H1 (cell line): Measurements from ENCODE around the gene CHD6. TPM values are rescaled to one million over a fixed set of nuclear protein-coding genes. Genes with fewer than 3 reads are reported as not detected.

Experiments used
- CTCF ChIA-PET: fragments of 300-600 bp; sonication (Branson Sonifier 250); formaldehyde crosslinking; loops from one replicate; lab custom pipeline; 2021; ENCODE audit not compliant: partially characterized antibody; lab: Charles Lee
- POLR2A ChIA-PET: fragments of 300-600 bp; sonication (Branson Sonifier 250); formaldehyde crosslinking; loops from one replicate; lab custom pipeline; 2021; ENCODE audit warnings: inconsistent platforms; ENCODE audit not compliant: partially characterized antibody; lab: Charles Lee
- DNase-seq, 2 experiments: peaks; one replicate each; pipeline versions ENCODE4 v3.0.0 to v3.0.0-alpha.2; 2010 to 2022; ENCODE audit warnings: low spot score in 2 of 2, low read depth in 1 of 2, mixed read lengths in 1 of 2
- FAIRE-seq: peaks from 2 replicates; lab custom pipeline; 2011; peaks lifted over from hg19 to GRCh38; lab: Jason Lieb, UNC
- H2AFZ ChIP-seq: 2 replicates; pipeline ENCODE4 v1.8.1; 2012; ENCODE audit warnings: low read length, inconsistent platforms
- H2AK5ac ChIP-seq: 2 replicates; pipeline ENCODE4 v1.6.1; 2013; ENCODE audit warnings: low read depth, low read length
- H2BK120ac ChIP-seq: replicated peaks from 2 replicates; pipeline ENCODE3; 2013; ENCODE audit warnings: low read depth, low read length, inconsistent platforms
- H2BK12ac ChIP-seq: 2 replicates; pipeline ENCODE4 v1.6.1; 2013; ENCODE audit warnings: low read depth, low read length
- H2BK15ac ChIP-seq: 2 replicates; pipeline ENCODE4 v1.6.1; 2013; ENCODE audit warnings: low read length
- H2BK20ac ChIP-seq: 2 replicates; pipeline ENCODE4 v1.6.1; 2013; ENCODE audit warnings: low read length
- H2BK5ac ChIP-seq: 2 replicates; pipeline ENCODE4 v1.6.1; 2013; ENCODE audit warnings: low read depth, low read length
- H3K14ac ChIP-seq: 2 replicates; pipeline ENCODE4 v1.6.1; 2013; ENCODE audit warnings: inconsistent platforms; ENCODE audit not compliant: insufficient read length
- H3K18ac ChIP-seq: 2 replicates; pipeline ENCODE4 v1.6.1; 2013; ENCODE audit warnings: low read length; ENCODE audit errors: extremely low read depth
- H3K23ac ChIP-seq: 2 replicates; pipeline ENCODE4 v1.6.1; 2013; ENCODE audit warnings: inconsistent platforms; ENCODE audit not compliant: insufficient read length
- H3K23me2 ChIP-seq: 2 replicates; pipeline ENCODE4 v1.6.1; 2013; ENCODE audit warnings: low read depth, low read length
- H3K27ac ChIP-seq: 2 replicates; pipeline ENCODE4 v1.6.1; 2011; ENCODE audit warnings: low read depth, low read length, inconsistent platforms
- H3K27me3 ChIP-seq, 4 experiments: replicated peaks in 1 of 4; 1 replicate in 1 of 4; 2 replicates in 3 of 4; pipeline versions ENCODE4 v1.6.1 to v1.8.1; 2011 to 2013; ENCODE audit warnings: low read length in 3 of 4, mild to moderate bottlenecking in 3 of 4, inconsistent platforms in 2 of 4, mixed read lengths in 2 of 4, moderate library complexity in 1 of 4; ENCODE audit not compliant: control insufficient read depth in 3 of 4, insufficient read depth in 3 of 4; ENCODE audit errors: extremely low read depth in 1 of 4
- H3K36me3 ChIP-seq, 4 experiments: 2 replicates each; pipeline versions ENCODE4 v1.6.1 to v1.8.1; 2011 to 2013; ENCODE audit warnings: mild to moderate bottlenecking in 4 of 4, low read length in 3 of 4, moderate library complexity in 2 of 4, control low read depth in 1 of 4, inconsistent platforms in 1 of 4; ENCODE audit not compliant: insufficient read depth in 4 of 4, control insufficient read depth in 2 of 4
- H3K4ac ChIP-seq: replicated peaks from 2 replicates; pipeline ENCODE3; 2013; ENCODE audit warnings: low read length, low read depth, mixed read lengths, inconsistent platforms; ENCODE audit not compliant: insufficient read length
- H3K4me1 ChIP-seq, 4 experiments: replicated peaks in 1 of 4; 1 replicate in 1 of 4; 2 replicates in 3 of 4; pipeline versions ENCODE4 v1.6.1 to v1.8.1; 2011 to 2013; ENCODE audit warnings: low read length in 3 of 4, inconsistent platforms in 2 of 4, mixed read lengths in 1 of 4; ENCODE audit not compliant: insufficient read depth in 4 of 4, control insufficient read depth in 3 of 4
- H3K4me2 ChIP-seq, 2 experiments: 2 replicates each; pipeline versions ENCODE4 v1.6.1 to v1.8.1; 2011 to 2013; ENCODE audit warnings: low read depth in 2 of 2, low read length in 2 of 2, control low read depth in 1 of 2, inconsistent platforms in 1 of 2, mild to moderate bottlenecking in 1 of 2; ENCODE audit not compliant: insufficient read depth in 1 of 2
- H3K4me3 ChIP-seq, 4 experiments: fragments of 200-600, 300-600 bp in 1 of 4; sonication (generic), shearing (Covaris generic), sonication (Bioruptor Twin) in 1 of 4; 2 replicates each; pipeline versions ENCODE4 v1.5.1 to v1.8.1; 2011 to 2016; ENCODE audit warnings: low read length in 4 of 4, low read depth in 3 of 4, control low read depth in 2 of 4, inconsistent platforms in 2 of 4, mild to moderate bottlenecking in 2 of 4, mixed read lengths in 1 of 4, moderate library complexity in 1 of 4; ENCODE audit not compliant: insufficient read depth in 2 of 4; ENCODE audit errors: extremely low read depth in 1 of 4
- H3K56ac ChIP-seq: replicated peaks from 2 replicates; pipeline ENCODE3; 2013; ENCODE audit warnings: low read depth, mild to moderate bottlenecking, mixed read lengths, low read length, inconsistent platforms; ENCODE audit not compliant: insufficient read length
- H3K79me1 ChIP-seq: 2 replicates; pipeline ENCODE4 v1.6.1; 2013; ENCODE audit warnings: low read depth, low read length, control low read depth
- H3K79me2 ChIP-seq, 2 experiments: 2 replicates each; pipeline versions ENCODE4 v1.6.1 to v1.8.1; 2012 to 2013; ENCODE audit warnings: low read length in 2 of 2, mild to moderate bottlenecking in 2 of 2, inconsistent platforms in 1 of 2; ENCODE audit not compliant: insufficient read depth in 2 of 2, control insufficient read depth in 1 of 2
- H3K9ac ChIP-seq, 4 experiments: replicated peaks in 1 of 4; 1 replicate in 1 of 4; 2 replicates in 3 of 4; pipeline versions ENCODE4 v1.6.1 to v1.8.1; 2011 to 2013; ENCODE audit warnings: low read depth in 3 of 4, low read length in 3 of 4, control low read depth in 2 of 4, mild to moderate bottlenecking in 2 of 4, moderate library complexity in 2 of 4, inconsistent platforms in 1 of 4; ENCODE audit errors: extremely low read depth in 1 of 4
- H3K9me3 ChIP-seq, 2 experiments: 2 replicates each; pipeline versions ENCODE4 v1.6.1 to v1.8.1; 2012 to 2013; ENCODE audit warnings: mild to moderate bottlenecking in 2 of 2, moderate library complexity in 2 of 2, control low read depth in 1 of 2, inconsistent platforms in 1 of 2, low read depth in 1 of 2, low read length in 1 of 2, mixed read lengths in 1 of 2; ENCODE audit not compliant: insufficient read depth in 2 of 2
- H4K20me1 ChIP-seq, 2 experiments: replicated peaks in 1 of 2; 2 replicates each; pipeline versions ENCODE3 to v1.8.1; 2011 to 2013; ENCODE audit warnings: inconsistent platforms in 2 of 2, low read length in 2 of 2, mild to moderate bottlenecking in 1 of 2; ENCODE audit not compliant: insufficient read depth in 2 of 2, control insufficient read depth in 1 of 2
- H4K5ac ChIP-seq: 2 replicates; pipeline ENCODE4 v1.6.1; 2013; ENCODE audit warnings: low read length, low read depth, mixed read lengths, inconsistent platforms; ENCODE audit not compliant: insufficient read length
- H4K8ac ChIP-seq: 2 replicates; pipeline ENCODE4 v1.8.0; 2013; ENCODE audit warnings: mild to moderate bottlenecking, moderate library complexity, low read length, inconsistent platforms; ENCODE audit not compliant: insufficient read depth; ENCODE audit errors: extremely low read depth
- H4K91ac ChIP-seq: replicated peaks from 2 replicates; pipeline ENCODE3; 2013; ENCODE audit warnings: low read length, mixed read lengths, inconsistent platforms; ENCODE audit not compliant: insufficient read length
- KDM1A ChIP-seq: fragments of 200-600, 300-600 bp; sonication (generic); IDR thresholded peaks from 2 replicates; pipeline ENCODE4 v1.7.1; 2016; ENCODE audit warnings: mild to moderate bottlenecking, low read length, borderline replicate concordance
- WGBS, 2 experiments: shearing (Covaris generic) in 1 of 2; methylation state at CpG; one replicate each; pipeline versions ENCODE4 v1.1.6 to v1.1.7; 2013 to 2015; ENCODE audit warnings: low lambda C conversion rate in 2 of 2, mixed read lengths in 2 of 2, inconsistent platforms in 1 of 2, low coverage in 1 of 2, missing lambda C conversion rate in 1 of 2; ENCODE audit not compliant: insufficient replicate concordance in 2 of 2, insufficient coverage in 1 of 2, insufficient read length in 1 of 2; ENCODE audit errors: extremely low coverage in 1 of 2, missing lambda C conversion rate in 1 of 2; 5-methylcytosine and 5-hydroxymethylcytosine counted together
- polyA plus RNA-seq, 7 experiments: library from polyadenylated mRNA; depleted of rRNA in 3 of 7; stranded (reverse) in 5 of 7; unstranded in 2 of 7; fragments of >200 nt in 5 of 7; fragments of 200-250 nt in 2 of 7; gene quantifications; 1 replicate in 5 of 7; 2 replicates in 1 of 7; 4 replicates in 1 of 7; pipeline versions ENCODE4 v1.2.1 to v1.2.3, GENCODE V29; 2011 to 2013; ENCODE audit warnings: missing spikeins in 2 of 7, mixed read lengths in 2 of 7
- total RNA-seq: library from RNA; stranded (reverse); fragmentation: NEBNext Ultra II Directional; extraction: Animal tissue kit (Norgen Biotek cat#: 25700); gene quantifications from 2 replicates; pipeline ENCODE4 v1.2.1, GENCODE V29; 2021

The CHD6 gene
- total and polyA plus RNA-seq, 2 of the 8 experiments (the other 6 are each of a cell fraction or from before 2014, with no cell fraction given): 11.1 to 62.9 TPM

- Histone ChIP-seq H4K91ac (no peak overlapping the region), H3K9me3 (no peaks in the 10 kb centered on the region), H3K27ac (no peak overlapping the region)
- 95% methylated on average over 9 of the region's 9 CpGs; no CpG with 5 or more reads in 1 of the 2 experiments for WGBS, 2 experiments
- TF ChIP-seq KDM1A: no peak
- TF ChIP-seq, all 59 proteins: peak for 0
- FAIRE-seq (no peak), DNase-seq (no peak)
- Histone ChIP-seq H3K23me2 (no peaks in the 10 kb centered on the region), H3K23ac (no peak overlapping the region), H3K36me3 (no peaks in the 10 kb centered on the region), H3K79me1 (no peaks in the 10 kb centered on the region; the same call in 1 of the 2 replicates), H2AFZ (no peak overlapping the region), H3K18ac (no peak overlapping the region), H3K4me1 (peaks cover 0 to 9% (median 6%) of the 10 kb centered on the region in 4 experiments; a peak in 5 of 7 replicates), H4K20me1 (no peaks in the 10 kb centered on the region), H2BK20ac (no peak overlapping the region), H4K8ac (no peak overlapping the region), H2BK12ac (no peak overlapping the region), H4K5ac (no peak overlapping the region), H3K79me2 (no peaks in the 10 kb centered on the region), H3K27me3 (no peaks in the 10 kb centered on the region), H2BK120ac (no peak overlapping the region), H3K4me2 (no peak overlapping the region), H3K4me3 (no peak overlapping the region), H3K9ac (no peak overlapping the region), H3K56ac (no peak overlapping the region), H2BK15ac (0 out of 2 replicates have a peak overlapping the region, but pooled peaks have one; percentile 61), H2BK5ac (no peak overlapping the region), H3K14ac (no peak overlapping the region), H3K4ac (no peak overlapping the region), H2AK5ac (no peak overlapping the region)
- ChIA-PET CTCF (interaction anchor here (0.6 to 3.5 kb wide), 11 partner anchors 14 to 427 kb away, joined by 3 to 16 read pairs (median 4); partner anchors contain the start of gene LPIN3), POLR2A (interaction anchor here (0.9 to 1.4 kb wide), 3 partner anchors 18 to 225 kb away, joined by 3 to 5 read pairs (median 4); no protein-coding TSS in a partner anchor)
These were observed 223.1 kb downstream of the CHD6 start for GRCh38 chr20:41394931-41395666.
